SU-DHL-6 (cell line): Measurements from ENCODE around the gene TBX2.

Experiments used
- H2AFZ ChIP-seq: fragments of 200-600 bp; sonication (generic); 2 replicates; pipeline ENCODE4 v1.6.1; 2014; ENCODE audit warnings: low read depth, mild to moderate bottlenecking, moderate library complexity, mixed read lengths, antibody characterized with exemption, low read length; ENCODE audit not compliant: severe bottlenecking
- H3F3A ChIP-seq: fragments of 200-600 bp; shearing (Covaris generic); 2 replicates; pipeline ENCODE4 v1.6.0; 2016; ENCODE audit warnings: antibody characterized with exemption, mild to moderate bottlenecking; ENCODE audit not compliant: insufficient read depth
- H3K27ac ChIP-seq: fragments of 200-600 bp; sonication (generic); 2 replicates; pipeline ENCODE4 v1.5.1; 2016; ENCODE audit warnings: low read depth, mild to moderate bottlenecking, low read length, moderate library complexity, mixed read lengths
- H3K27me3 ChIP-seq: fragments of 200-600 bp; sonication (generic), shearing (Covaris generic); 2 replicates; pipeline ENCODE4 v1.6.0; 2014; ENCODE audit warnings: mild to moderate bottlenecking, low read length
- H3K36me3 ChIP-seq: fragments of 200-600 bp; sonication (generic); 2 replicates; pipeline ENCODE4 v1.6.1; 2014; ENCODE audit warnings: mild to moderate bottlenecking, low read length, mixed read lengths
- H3K4me2 ChIP-seq: fragments of 300-600, 200-600 bp; shearing (Covaris generic), sonication (generic); 2 replicates; pipeline ENCODE4 v1.6.0; 2014; ENCODE audit warnings: low read length, low read depth, mild to moderate bottlenecking; ENCODE audit not compliant: poor library complexity, severe bottlenecking
- H3K4me3 ChIP-seq: fragments of 200-600 bp; sonication (generic); 2 replicates; pipeline ENCODE4 v1.5.1; 2014; ENCODE audit warnings: antibody characterized with exemption, low read length, mild to moderate bottlenecking, mixed read lengths; ENCODE audit not compliant: insufficient read depth, poor library complexity, severe bottlenecking
- H3K79me2 ChIP-seq: fragments of 200-600 bp; sonication (generic); 2 replicates; pipeline ENCODE4 v1.6.1; 2014; ENCODE audit warnings: mild to moderate bottlenecking, low read length, moderate library complexity; ENCODE audit not compliant: insufficient read depth
- H3K9ac ChIP-seq: fragments of 200-600 bp; sonication (generic); 2 replicates; pipeline ENCODE4 v1.7.0; 2014; ENCODE audit warnings: mild to moderate bottlenecking, low read length
- H3K9me2 ChIP-seq: fragments of 200-600 bp; sonication (generic); replicated peaks from 2 replicates; pipeline ENCODE4 v1.6.1; 2014; ENCODE audit warnings: low read length; ENCODE audit not compliant: insufficient read depth
- H3K9me3 ChIP-seq: fragments of 200-600 bp; sonication (generic); 2 replicates; pipeline ENCODE4 v1.6.1; 2014; ENCODE audit warnings: low read length, mixed read lengths; ENCODE audit not compliant: insufficient read depth
- H4K20me1 ChIP-seq: fragments of 200-600 bp; sonication (generic); 2 replicates; pipeline ENCODE4 v1.6.1; 2014; ENCODE audit warnings: low read depth, mild to moderate bottlenecking, antibody characterized with exemption, low read length, moderate library complexity, mixed read lengths
- CTCF ChIP-seq: fragments of 200-600 bp; sonication (generic); IDR thresholded peaks from one replicate; pipeline ENCODE4 v1.5.1; 2017; ENCODE audit warnings: antibody characterized with exemption, mild to moderate bottlenecking, low read length, moderate library complexity; ENCODE audit not compliant: insufficient read depth, poor library complexity, severe bottlenecking
- EZH2phosphoT487 ChIP-seq: fragments of 200-600 bp; sonication (generic), shearing (Covaris generic); conservative IDR thresholded peaks from 2 replicates; pipeline ENCODE4 v1.6.1; 2018; ENCODE audit warnings: mild to moderate bottlenecking, antibody characterized with exemption, low read length, moderate library complexity, mixed read lengths

The TBX2 gene

GRCh38 chr17:61423967-61424649 is 24.5 kb downstream of the TBX2 start:
- H3K4me2 ChIP-seq, result no peak overlapping the region
- H3K4me3 ChIP-seq, result no peak overlapping the region
- no peak overlapping the region for H3K9ac ChIP-seq
- H2AFZ ChIP-seq, result no peak overlapping the region
- no peaks in the 10 kb centered on the region for H3K9me3 ChIP-seq
- no peaks in the 10 kb centered on the region for H3F3A ChIP-seq
- no peak overlapping the region for H3K27ac ChIP-seq
- no peaks in the 10 kb centered on the region for H3K9me2 ChIP-seq
- H3K79me2 ChIP-seq, result no peaks in the 10 kb centered on the region
- no peaks in the 10 kb centered on the region for H3K27me3 ChIP-seq
- H3K36me3 ChIP-seq, result no peaks in the 10 kb centered on the region
- TF ChIP-seq CTCF (no peak), EZH2phosphoT487 (no peak)
- no peaks in the 10 kb centered on the region for H4K20me1 ChIP-seq

GRCh38 chr17:61425682-61426481 is 26.2 kb downstream of the TBX2 start:
- Histone ChIP-seq H3K79me2 (no peaks in the 10 kb centered on the region), H3K27ac (no peak overlapping the region), H3K9ac (no peak overlapping the region), H3F3A (no peaks in the 10 kb centered on the region), H4K20me1 (no peaks in the 10 kb centered on the region), H3K4me3 (no peak overlapping the region), H3K9me3 (no peaks in the 10 kb centered on the region), H3K36me3 (no peaks in the 10 kb centered on the region), H3K27me3 (no peaks in the 10 kb centered on the region), H3K4me2 (no peak overlapping the region), H3K9me2 (no peaks in the 10 kb centered on the region), H2AFZ (no peak overlapping the region)
- TF ChIP-seq EZH2phosphoT487, result no peak
- no peak for TF ChIP-seq CTCF

GRCh38 chr17:61426482-61427304 is 27.1 kb downstream of the TBX2 start:
- H3K9me3 ChIP-seq, result no peaks in the 10 kb centered on the region
- no peak overlapping the region for H3K27ac ChIP-seq
- no peak overlapping the region for H3K4me3 ChIP-seq
- H3K79me2 ChIP-seq, result no peaks in the 10 kb centered on the region
- H2AFZ ChIP-seq, result no peak overlapping the region
- TF ChIP-seq EZH2phosphoT487 (no peak), CTCF (no peak)
- H3K27me3 ChIP-seq, result no peaks in the 10 kb centered on the region
- no peaks in the 10 kb centered on the region for H4K20me1 ChIP-seq
- no peaks in the 10 kb centered on the region for H3K9me2 ChIP-seq
- H3K9ac ChIP-seq, result no peak overlapping the region
- no peak overlapping the region for H3K4me2 ChIP-seq
- no peaks in the 10 kb centered on the region for H3F3A ChIP-seq
- no peaks in the 10 kb centered on the region for H3K36me3 ChIP-seq
